ENCODE measurements around the gene FBXW10B.
"Not testable (repeated sequence)": the region's sequence is repeated elsewhere in the genome, so short reads cannot be mapped to it uniquely, and the experiment has no call there.

- TF ChIP-seq POLR2A, CTCF (IDR thresholded peaks at IDR 0.05): not testable (repeated sequence)
Measured at GRCh38 chr17:15642505-15643251, 23.2 kb upstream of the FBXW10B start.
